B cell (primary cell): Measurements from ENCODE around the gene TNFSF8. TPM values are rescaled to one million over a fixed set of nuclear protein-coding genes. Genes with fewer than 3 reads are reported as not detected.

Experiments used
- ATAC-seq: fragments of 200-7000 bp; cut with Tn5 transposase; one replicate; pipeline ENCODE4 v1.10.0; 2021; ENCODE audit warnings: low read depth, mild to moderate bottlenecking, moderate number of reproducible peaks, moderate library complexity
- CTCF ChIA-PET: fragments of 350-600 bp; sonication (Branson Sonifier 250); formaldehyde crosslinking; loops from one replicate; lab custom pipeline; 2021; ENCODE audit warnings: antibody characterized with exemption, inconsistent platforms; lab: Charles Lee
- POLR2A ChIA-PET: fragments of 350-600 bp; sonication (Branson Sonifier 250); formaldehyde crosslinking; loops from one replicate; lab custom pipeline; 2021; ENCODE audit warnings: antibody characterized with exemption; lab: Charles Lee
- DNase-seq: peaks from one replicate; pipeline ENCODE4 v3.0.0; 2013
- H2AFZ ChIP-seq: 2 replicates; pipeline ENCODE4 v1.6.1; 2012; ENCODE audit warnings: mild to moderate bottlenecking, low read depth, low read length; ENCODE audit not compliant: insufficient read depth, poor library complexity, severe bottlenecking
- H3K27ac ChIP-seq, 2 donors: 1 replicate in 1 of 2; 2 replicates in 1 of 2; pipeline ENCODE4 v1.5.1; 2012 to 2013; ENCODE audit warnings: low read length in 2 of 2, mild to moderate bottlenecking in 2 of 2, moderate library complexity in 1 of 2
- H3K27me3 ChIP-seq, 4 experiments: fragments of 200-600 bp in 1 of 4; sonication (generic) in 1 of 4; replicated peaks in 1 of 4; 1 replicate in 2 of 4; 2 replicates in 2 of 4; pipeline versions ENCODE4 v1.6.1 to v1.7.0; 2013 to 2016; ENCODE audit warnings: low read length in 3 of 4, mild to moderate bottlenecking in 2 of 4, mixed read lengths in 1 of 4, moderate library complexity in 1 of 4; ENCODE audit not compliant: insufficient read depth in 4 of 4, control insufficient read depth in 3 of 4; ENCODE audit errors: control extremely low read depth in 1 of 4
- H3K36me3 ChIP-seq, 2 experiments: replicated peaks in 1 of 2; 1 replicate in 1 of 2; 2 replicates in 1 of 2; pipeline versions ENCODE4 v1.6.1 to v1.7.1; 2013; ENCODE audit warnings: low read length in 1 of 2; ENCODE audit not compliant: insufficient read depth in 2 of 2, control insufficient read depth in 1 of 2; ENCODE audit errors: control extremely low read depth in 1 of 2, extremely low read depth in 1 of 2
- H3K4me1 ChIP-seq, 2 donors: fragments of 200-600 bp in 1 of 2; sonication (generic) in 1 of 2; 1 replicate in 1 of 2; 2 replicates in 1 of 2; pipeline versions ENCODE4 v1.5.1 to v1.6.1; 2013 to 2017; ENCODE audit warnings: low read length in 2 of 2; ENCODE audit not compliant: control insufficient read depth in 2 of 2, insufficient read depth in 2 of 2
- H3K4me2 ChIP-seq: replicated peaks from 2 replicates; pipeline ENCODE3; 2012; ENCODE audit warnings: mild to moderate bottlenecking, low read depth, low read length; ENCODE audit not compliant: poor library complexity, severe bottlenecking
- H3K4me3 ChIP-seq, 5 experiments: fragments of 200-600 bp in 1 of 5; sonication (generic) in 1 of 5; 1 replicate in 3 of 5; 2 replicates in 2 of 5; pipeline versions ENCODE4 v1.5.1 to v1.7.0; 2011 to 2016; ENCODE audit warnings: low read length in 4 of 5, mild to moderate bottlenecking in 4 of 5, low read depth in 2 of 5, control low read depth in 1 of 5, moderate library complexity in 1 of 5; ENCODE audit not compliant: insufficient read depth in 1 of 5; ENCODE audit errors: control extremely low read depth in 1 of 5, extremely low read depth in 1 of 5
- H3K79me2 ChIP-seq: fragments of 200-600 bp; sonication (generic); one replicate; pipeline ENCODE4 v1.6.0; 2016; ENCODE audit warnings: low read length; ENCODE audit not compliant: control insufficient read depth, insufficient read depth
- H3K9ac ChIP-seq: fragments of 200-600 bp; sonication (generic); 2 replicates; pipeline ENCODE4 v1.6.1; 2017; ENCODE audit warnings: mild to moderate bottlenecking, low read length, moderate library complexity
- H3K9me3 ChIP-seq, 3 donors: one replicate each; pipeline versions ENCODE4 v1.6.1 to v1.7.1; 2013; ENCODE audit warnings: low read length in 2 of 3; ENCODE audit not compliant: control insufficient read depth in 2 of 3, insufficient read depth in 1 of 3; ENCODE audit errors: control extremely low read depth in 1 of 3
- H4K20me1 ChIP-seq: 2 replicates; pipeline ENCODE4 v1.6.0; 2012; ENCODE audit warnings: mild to moderate bottlenecking, low read length; ENCODE audit not compliant: insufficient read depth, control insufficient read depth, poor library complexity, severe bottlenecking
- H3K27ac Mint-ChIP-seq: one replicate; pipeline ENCODE4 v1.8.0; 2021; ENCODE audit warnings: mixed read lengths
- H3K27me3 Mint-ChIP-seq: one replicate; pipeline ENCODE4 v1.8.0; 2021; ENCODE audit warnings: mixed read lengths
- H3K4me1 Mint-ChIP-seq: one replicate; pipeline ENCODE4 v1.8.0; 2021; ENCODE audit warnings: mixed read lengths
- H3K4me3 Mint-ChIP-seq: one replicate; pipeline ENCODE4 v1.8.0; 2021; ENCODE audit warnings: mixed read lengths
- H3K9me3 Mint-ChIP-seq: one replicate; pipeline ENCODE4 v1.8.0; 2022; ENCODE audit warnings: mixed read lengths; ENCODE audit not compliant: insufficient read depth
- CTCF ChIP-seq: fragments of 200-600 bp; IDR thresholded peaks from one replicate; pipeline ENCODE4 v1.8.0; 2022; ENCODE audit warnings: antibody characterized with exemption, mild to moderate bottlenecking
- EZH2 ChIP-seq: IDR thresholded peaks from 2 replicates; pipeline ENCODE4 v1.6.1; 2012; ENCODE audit warnings: borderline replicate concordance, low read depth, mild to moderate bottlenecking, moderate library complexity, low read length; ENCODE audit not compliant: insufficient read depth, poor library complexity, severe bottlenecking
- WGBS: methylation state at CpG from one replicate; pipeline ENCODE4 v1.1.5; 2013; ENCODE audit warnings: missing lambda C conversion rate; ENCODE audit not compliant: insufficient coverage; 5-methylcytosine and 5-hydroxymethylcytosine counted together
- intact Hi-C: fragments of 100-400 bp; cut with micrococcal nuclease; formaldehyde crosslinking; loops from one replicate; pipeline ENCODE4 v1.10.0; 2022
- polyA plus RNA-seq: library from polyadenylated mRNA; depleted of rRNA; stranded (reverse); fragments of >200 nt; gene quantifications from 2 replicates; pipeline ENCODE4 v1.2.3, GENCODE V29; 2012
- total RNA-seq, 2 donors: library from RNA; stranded (reverse); fragments of 120-200 nt in 1 of 2; gene quantifications; 1 replicate in 1 of 2; 2 replicates in 1 of 2; pipeline versions ENCODE4 v1.2.3 to v1.2.4, GENCODE V29; 2013 to 2022

Gene TNFSF8
- total and polyA plus RNA-seq, 2 donors (not counting 1 experiment from before 2014, with no cell fraction given), result 1.6 to 2.6 TPM

- H3K27ac ChIP-seq, result no peak overlapping the region
- H3K27ac Mint-ChIP-seq, result no peak overlapping the region
- H3K9ac ChIP-seq, result no peak overlapping the region
- no peaks in the 10 kb centered on the region for H3K27me3 ChIP-seq
- H3K36me3 ChIP-seq, result no peaks in the 10 kb centered on the region
- intact Hi-C loops, result no loop called here
- TF ChIP-seq EZH2 (no peak), CTCF (no peak)
- H3K9me3 Mint-ChIP-seq, result no peaks in the 10 kb centered on the region
- DNase-seq (no peak), ATAC-seq (no peak)
- CTCF ChIA-PET, result interaction anchor here (1.6 kb wide), 1 partner anchor 40 kb away, joined by 5 read pairs; no protein-coding TSS in a partner anchor
- H3K4me1 Mint-ChIP-seq, result peaks cover 6% of the 10 kb centered on the region
- no peaks in the 10 kb centered on the region for H4K20me1 ChIP-seq
- H3K9me3 ChIP-seq, result no peaks in the 10 kb centered on the region
- H3K4me3 ChIP-seq, result no peak overlapping the region
- H3K4me1 ChIP-seq, result peaks cover 0 to 7% of the 10 kb centered on the region in 2 donors
- no peaks in the 10 kb centered on the region for H3K79me2 ChIP-seq
- H3K4me3 Mint-ChIP-seq, result no peak overlapping the region
- POLR2A ChIA-PET, result no interaction called here
- H3K27me3 Mint-ChIP-seq, result peaks cover 26% of the 10 kb centered on the region
- no peak overlapping the region for H2AFZ ChIP-seq
- no peak overlapping the region for H3K4me2 ChIP-seq
- 10% methylated on average over 4 of the region's 4 CpGs for WGBS
Observed at GRCh38 chr9:114947058-114947457, 16.7 kb upstream of the TNFSF8 start.

- H3K4me3 ChIP-seq, result no peak overlapping the region
- ATAC-seq (no peak), DNase-seq (no peak)
- H3K9me3 Mint-ChIP-seq, result no peaks in the 10 kb centered on the region
- no peak overlapping the region for H3K4me3 Mint-ChIP-seq
- H4K20me1 ChIP-seq, result no peaks in the 10 kb centered on the region
- H3K27me3 ChIP-seq, result no peaks in the 10 kb centered on the region
- 80% methylated on average over 1 of the region's 2 CpGs for WGBS
- H3K9me3 ChIP-seq, result no peaks in the 10 kb centered on the region
- H2AFZ ChIP-seq, result no peak overlapping the region
- TF ChIP-seq CTCF (no peak), EZH2 (no peak)
- H3K36me3 ChIP-seq, result no peaks in the 10 kb centered on the region
- peaks cover 0 to 7% of the 10 kb centered on the region in 2 donors for H3K4me1 ChIP-seq
- H3K4me2 ChIP-seq, result no peak overlapping the region
- intact Hi-C loops, result no loop called here
- no peak overlapping the region for H3K9ac ChIP-seq
- peaks cover 14% of the 10 kb centered on the region for H3K27me3 Mint-ChIP-seq
- peaks cover 6% of the 10 kb centered on the region for H3K4me1 Mint-ChIP-seq
- H3K27ac ChIP-seq, result no peak overlapping the region
- H3K79me2 ChIP-seq, result no peaks in the 10 kb centered on the region
- ChIA-PET CTCF (interaction anchor here (1.2 to 1.6 kb wide), 2 partner anchors 39 to 265 kb away, joined by 4 to 5 read pairs; no protein-coding TSS in a partner anchor), POLR2A (no interaction called here)
- no peak overlapping the region for H3K27ac Mint-ChIP-seq
Observed at GRCh38 chr9:114945616-114946412, 15.4 kb upstream of the TNFSF8 start.
